GM21529 (cell line): ENCODE data around the gene PLA2G4E.
A peak's percentile ranks its signal among the peaks of the same experiment; 100 is the strongest.

ENCODE experiments used
- ATAC-seq: cut with Tn5 transposase; IDR thresholded peaks from one replicate; pipeline ENCODE4 v1.9.1; 2021; ENCODE audit not compliant: unreplicated experiment

Gene PLA2G4E

DNA sequence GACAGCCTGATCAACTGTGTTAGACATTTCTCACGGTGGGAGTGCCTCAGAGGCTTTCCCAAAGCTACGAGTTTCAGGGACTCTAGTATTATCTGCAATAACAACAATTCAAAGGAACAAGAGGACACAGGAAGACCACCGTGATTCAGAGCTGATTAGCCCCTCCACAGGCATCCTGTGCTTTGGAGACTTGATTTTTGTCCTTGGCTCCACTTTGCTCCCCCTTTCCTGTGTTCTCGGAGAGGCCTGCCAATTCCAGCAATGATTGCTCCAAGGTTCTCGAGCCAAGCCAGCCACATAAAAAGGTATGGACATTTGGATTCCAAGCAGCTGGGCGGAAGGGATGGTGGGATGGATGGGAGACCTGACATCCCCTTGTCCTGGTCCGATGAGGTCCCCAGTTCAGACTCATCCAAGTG lies 62.8 kb downstream of the PLA2G4E start:
- no peak for ATAC-seq

DNA sequence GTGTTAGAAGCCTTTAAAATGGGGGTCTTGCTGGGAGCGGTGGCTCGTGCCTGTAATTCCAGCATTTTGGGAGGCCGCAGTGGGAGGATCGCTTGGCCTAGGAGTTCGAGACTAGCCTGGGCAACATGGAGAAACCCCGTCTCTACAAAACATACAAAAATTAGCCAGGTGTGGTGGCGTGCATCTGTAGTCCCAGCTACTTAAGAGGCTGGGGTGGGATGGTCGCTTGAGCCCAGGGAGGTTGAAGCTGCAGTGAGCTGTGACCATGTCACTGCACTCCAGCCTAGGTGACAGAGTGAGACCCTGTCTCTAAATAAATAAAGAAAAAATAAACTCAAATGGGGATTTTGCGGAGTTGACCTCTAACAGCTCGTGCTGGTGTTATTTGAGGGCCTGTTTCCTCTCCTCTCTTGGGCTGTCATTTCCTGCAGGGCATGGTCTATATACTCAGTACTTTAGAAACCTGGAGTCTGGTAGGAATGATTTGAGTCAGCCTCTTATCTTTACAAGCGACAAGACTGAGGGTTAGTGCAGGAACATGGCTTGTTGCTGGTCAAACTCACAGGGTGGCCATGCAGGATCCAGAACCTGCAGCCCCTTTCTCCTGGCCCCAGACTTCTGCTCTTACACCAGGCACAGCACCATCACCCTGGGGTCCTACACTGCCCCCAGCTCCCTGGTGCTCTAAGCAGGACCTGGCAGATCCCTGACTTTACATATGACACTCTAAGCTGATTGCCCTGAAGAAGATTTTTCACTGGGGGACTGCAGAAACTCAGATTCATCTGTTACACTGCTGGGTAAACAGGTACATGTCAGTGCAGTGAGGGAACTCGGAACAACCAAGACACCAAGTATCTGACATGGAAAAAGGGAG lies 63.6 kb downstream of the PLA2G4E start:
- ATAC-seq, result peak; percentile 92

DNA sequence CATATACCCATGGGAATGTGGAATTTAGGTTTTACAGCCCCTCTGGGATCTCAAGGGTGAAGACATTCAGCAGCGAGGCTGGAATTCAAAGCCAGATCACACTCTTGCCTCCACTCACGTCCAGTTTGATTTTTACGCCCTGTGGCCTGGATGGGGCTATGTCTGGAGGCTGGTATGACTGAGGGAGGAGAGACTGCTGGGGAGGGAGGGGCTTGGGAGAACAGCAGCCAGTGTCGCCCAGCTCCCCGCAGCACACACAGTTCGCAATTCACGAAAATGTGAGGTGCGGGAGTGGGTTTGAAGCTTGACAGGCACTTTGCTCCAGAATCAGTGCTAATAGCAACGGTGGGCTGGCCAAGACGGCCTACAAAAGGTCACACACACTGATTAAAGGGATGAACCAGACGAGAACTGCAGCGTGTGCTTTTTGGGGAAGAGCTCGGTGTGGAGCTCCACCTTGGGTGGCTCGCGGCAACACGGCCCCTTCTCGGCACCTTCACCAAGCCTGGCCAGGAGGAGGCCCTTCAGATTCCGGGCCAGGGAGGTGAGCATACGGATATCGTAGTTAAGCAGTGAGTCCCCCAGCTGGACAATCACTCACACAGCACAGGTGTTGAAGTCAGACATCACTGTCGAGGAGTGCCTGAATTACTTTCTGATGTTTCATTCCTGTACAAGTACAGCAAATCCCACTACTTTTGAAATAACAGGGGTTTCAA lies 64.9 kb downstream of the PLA2G4E start:
- ATAC-seq, result no peak

DNA sequence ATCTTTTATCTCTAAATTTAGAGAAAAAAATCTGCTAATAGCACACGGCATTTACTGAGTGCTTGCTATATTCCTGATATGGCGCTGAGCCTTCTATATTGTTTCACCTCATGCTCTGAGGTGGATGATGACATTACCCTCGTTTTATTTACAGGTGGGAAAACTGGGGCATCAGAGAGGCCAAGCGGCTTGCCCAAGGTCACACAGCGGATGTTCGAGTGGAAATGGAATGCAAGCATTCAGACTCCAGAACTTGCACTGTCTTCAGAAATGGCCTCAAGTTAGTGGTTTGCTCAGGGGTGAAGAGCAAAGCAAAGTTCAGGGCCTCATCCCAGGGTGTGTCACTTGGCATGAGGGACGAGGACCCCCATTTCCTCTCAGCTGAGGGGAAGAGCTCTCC lies 65.7 kb downstream of the PLA2G4E start:
- no peak for ATAC-seq

DNA sequence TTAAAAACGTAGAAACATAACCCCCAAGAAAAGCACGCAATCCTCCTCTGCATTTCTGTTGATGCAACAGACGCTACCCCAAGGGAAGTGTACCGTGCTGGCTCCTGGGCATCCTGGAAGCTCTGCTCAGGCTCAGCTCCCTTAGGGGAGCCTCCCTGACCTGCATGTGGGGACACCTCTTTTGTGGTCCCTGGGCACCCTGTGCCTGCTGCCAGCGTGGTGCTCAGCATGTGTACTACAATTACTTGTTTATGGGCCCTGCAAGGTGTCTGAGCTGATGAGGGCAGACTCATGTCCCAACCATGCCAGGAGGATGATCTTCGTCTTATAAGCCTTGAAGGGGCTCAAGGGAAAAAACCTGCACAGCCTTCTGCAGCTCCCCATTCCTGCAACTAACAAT lies 66.8 kb downstream of the PLA2G4E start:
- ATAC-seq, result no peak

DNA sequence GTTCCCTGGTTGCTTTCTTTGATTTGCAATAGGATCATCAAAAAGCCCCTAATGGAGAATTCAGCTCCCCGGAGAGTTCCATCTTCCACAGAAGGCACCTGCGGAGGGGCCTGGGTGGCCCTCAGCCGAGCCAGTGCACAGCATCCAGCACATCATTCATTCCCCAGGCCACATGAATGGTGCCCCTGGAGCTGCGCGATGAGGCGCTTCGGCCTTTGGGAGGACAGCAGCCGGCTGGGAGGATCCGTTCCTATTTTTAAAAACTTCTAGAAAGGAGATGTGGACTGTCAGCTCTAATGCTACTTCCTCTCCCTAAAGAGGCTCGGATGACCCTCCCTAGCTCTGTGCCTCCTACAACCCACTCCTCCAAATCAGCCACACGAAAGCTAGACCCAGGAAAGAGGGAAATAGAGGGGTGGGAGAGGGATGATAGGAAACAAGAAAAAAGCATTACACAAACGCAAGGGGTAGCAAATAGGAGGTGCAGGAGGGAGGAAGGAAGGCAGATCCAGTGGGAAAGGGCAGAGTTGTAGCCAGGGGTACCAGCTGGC lies 68.8 kb downstream of the PLA2G4E start:
- ATAC-seq, result no peak

DNA sequence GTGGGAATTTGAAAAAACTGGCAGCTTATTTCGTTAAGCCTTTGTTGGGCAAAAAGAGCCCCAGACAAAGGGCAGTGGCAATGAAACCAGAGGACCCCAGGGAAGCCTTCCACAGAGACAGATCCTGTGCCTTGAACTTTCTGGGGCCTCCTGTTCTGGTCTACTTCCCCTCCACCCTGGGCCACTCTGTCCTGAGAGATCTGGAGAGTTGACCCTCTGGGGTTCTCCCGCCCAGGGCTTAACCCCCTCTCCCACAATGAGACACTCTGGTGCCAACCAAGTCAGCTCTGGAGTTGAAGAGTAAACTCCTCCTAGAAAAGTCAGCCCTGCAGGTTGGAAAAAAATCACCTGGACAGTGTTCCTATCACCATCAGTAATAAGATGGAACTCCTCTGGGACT lies 69.3 kb downstream of the PLA2G4E start:
- no peak for ATAC-seq

DNA sequence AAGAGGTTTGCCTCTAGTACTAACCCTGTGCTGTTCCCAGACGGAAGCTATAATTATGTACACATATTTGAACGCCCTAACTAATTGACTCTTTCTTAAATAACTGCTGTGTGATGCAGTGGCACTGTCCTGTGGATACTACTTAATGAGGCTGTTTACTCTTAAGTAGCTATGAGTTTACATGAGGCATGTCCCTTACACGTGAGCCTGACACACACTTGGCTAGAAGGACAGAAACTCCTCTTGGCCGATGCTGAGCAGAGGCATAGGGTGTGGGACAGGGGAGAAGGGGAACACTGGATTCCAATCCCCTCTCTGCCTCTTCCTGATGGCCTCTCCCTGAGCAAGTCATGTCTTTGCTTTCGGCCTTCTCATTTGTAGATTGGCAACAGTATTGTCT lies 70.4 kb downstream of the PLA2G4E start:
- no peak for ATAC-seq

DNA sequence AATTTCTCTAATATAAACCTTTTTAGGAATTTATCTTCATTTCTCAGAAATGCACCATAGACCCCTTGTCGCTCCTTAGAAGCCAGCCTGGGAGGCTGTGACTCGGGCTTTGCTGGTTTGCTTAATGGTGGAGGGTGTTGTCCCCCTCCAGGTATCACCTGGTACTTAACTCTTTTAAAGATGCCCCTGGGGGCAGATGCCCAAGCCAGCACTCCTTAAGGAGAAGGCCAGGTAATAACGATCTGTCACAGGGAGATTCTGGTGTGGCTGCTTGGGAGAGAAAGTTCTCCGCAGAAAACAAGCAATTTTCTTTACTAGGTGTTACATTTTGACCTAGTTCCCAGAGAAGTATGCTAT lies 70.7 kb downstream of the PLA2G4E start:
- ATAC-seq, result no peak

DNA sequence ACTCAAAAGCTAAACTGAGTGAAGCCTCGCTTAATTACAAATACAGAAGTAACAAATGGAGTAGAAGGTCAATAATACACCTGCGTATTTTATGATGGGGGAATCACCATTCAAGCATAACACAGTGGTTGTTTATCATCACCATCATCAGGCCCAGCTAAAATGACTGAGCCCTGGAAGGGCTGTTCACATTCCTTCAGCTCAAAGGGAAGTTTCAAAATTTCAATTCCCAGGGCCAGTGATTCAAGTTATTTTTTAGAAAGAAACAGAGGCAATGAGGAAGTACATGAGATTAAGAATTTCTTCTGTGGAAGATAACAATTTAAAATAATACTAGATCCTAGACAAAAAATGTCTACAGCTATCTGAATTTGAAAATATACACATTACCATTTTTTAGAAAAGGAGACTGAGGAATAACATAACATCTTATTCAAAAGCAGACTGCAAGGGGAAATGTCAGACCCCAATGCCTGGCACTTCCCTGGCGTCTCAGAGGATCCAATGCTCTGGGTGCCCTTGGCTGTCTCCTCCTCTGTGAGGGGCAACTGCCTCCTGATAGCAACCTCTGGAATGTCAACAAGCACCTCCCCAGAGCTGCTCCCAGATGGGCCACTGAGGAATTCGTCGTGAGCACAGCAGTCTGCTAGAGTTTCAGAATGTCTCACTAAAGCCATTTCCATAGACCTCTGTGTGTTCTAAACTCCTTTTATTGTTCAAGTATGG lies 71.3 kb downstream of the PLA2G4E start:
- ATAC-seq, result no peak

DNA sequence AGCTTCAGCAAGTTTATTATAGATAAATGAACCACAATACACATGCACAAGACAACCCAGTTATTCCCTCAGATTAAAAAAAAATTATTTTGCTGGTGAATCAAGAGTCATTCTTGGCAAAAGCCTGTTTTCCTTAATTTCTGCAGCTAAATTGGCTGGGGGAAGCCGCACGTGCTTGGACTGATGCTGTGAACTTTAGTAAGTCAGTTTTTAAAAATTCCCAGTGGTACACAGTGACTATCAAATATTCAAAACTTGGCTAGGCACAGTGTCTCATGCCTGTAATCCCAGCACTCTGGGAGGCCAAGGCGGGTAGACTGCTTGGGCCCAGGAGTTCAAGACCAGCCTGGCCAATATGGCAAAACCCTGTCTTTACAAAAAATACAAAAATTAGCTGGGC lies 72.4 kb downstream of the PLA2G4E start:
- no peak for ATAC-seq

DNA sequence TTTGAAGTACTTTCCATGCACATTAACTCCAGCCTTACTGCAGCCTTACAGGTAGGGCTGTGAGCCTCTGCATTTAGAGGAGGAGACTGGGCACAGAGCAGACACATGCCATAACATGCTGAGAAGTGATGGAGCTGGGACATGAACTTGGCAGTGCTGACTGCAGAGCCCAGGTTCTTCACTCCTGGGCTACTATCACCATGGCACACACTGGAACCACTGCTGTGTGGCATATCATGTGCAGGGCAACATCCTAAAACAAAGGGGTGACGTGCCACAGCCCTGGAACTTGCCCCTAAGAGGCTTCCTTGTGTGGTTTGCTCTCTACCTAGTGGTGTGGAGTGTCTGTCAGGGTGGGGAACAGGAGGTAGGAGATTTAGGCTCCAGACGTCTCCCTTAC lies 73.9 kb downstream of the PLA2G4E start:
- no peak for ATAC-seq

DNA sequence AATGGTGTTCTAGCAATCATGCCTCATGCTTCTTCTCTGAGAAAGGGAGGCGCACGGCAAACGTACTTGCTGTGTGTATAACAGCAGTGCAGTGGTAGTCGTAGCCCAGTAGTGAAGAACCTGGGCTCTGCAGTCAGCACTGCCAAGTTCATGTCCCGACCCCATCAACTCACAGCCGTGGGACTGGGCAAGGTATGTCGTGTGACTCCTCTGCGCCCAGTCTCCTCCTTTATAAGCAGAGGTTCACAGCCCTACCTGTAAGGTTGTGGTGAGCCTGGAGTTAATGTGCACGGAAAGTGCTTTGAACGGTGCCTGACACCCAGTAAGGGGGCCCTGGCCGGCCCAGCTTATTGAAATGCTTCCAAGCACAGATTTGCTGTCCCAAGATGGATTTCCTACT lies 75.1 kb downstream of the PLA2G4E start:
- no peak for ATAC-seq

DNA sequence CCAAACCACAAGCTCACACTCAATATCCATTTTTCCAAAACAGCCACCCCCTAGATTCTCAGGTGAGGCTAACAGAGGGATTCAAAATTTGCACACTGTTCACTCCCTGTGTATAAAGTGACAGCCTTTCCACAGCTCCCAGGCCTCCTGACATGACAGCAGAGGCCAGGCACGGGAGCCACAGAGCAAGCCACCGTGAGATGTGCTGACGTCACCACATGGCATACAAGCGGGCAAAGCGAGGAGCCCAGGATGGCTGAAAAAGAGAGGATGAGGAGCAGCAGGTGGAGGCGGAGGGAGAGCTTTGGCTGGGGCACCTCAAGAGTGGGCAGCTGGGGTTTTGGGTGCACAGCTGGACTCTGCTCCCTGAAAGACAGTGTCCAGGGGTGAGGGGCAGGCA lies 75.6 kb downstream of the PLA2G4E start:
- no peak for ATAC-seq

DNA sequence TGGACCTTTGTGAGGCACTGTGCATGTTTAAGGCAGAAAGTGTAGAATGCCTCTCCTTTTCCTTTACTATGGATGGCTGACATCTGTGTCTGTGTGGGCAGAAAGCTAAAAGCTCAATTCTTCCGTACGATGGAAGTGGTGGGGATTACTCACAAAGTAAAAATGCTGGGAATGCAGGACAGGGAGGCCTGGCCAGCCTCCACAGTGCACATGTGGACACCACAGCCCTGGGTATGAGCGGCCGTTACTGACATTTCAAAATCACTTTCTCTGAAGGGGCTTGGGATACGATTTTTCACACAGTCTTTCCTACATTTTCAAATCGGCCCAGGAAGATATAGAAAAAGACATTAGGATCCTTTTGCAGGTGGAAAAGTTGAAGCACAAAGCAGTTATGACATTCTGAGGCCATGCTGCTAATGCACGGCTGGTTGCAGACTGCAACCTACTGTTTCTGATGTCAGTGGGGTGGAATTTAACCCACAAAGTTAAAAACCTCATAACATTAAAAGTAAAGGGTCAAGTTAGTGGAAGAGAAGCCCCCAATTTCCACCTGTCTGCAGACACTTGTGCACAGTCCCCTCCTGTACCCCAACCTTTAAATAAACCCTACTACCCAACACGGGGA lies 76.4 kb downstream of the PLA2G4E start:
- no peak for ATAC-seq

DNA sequence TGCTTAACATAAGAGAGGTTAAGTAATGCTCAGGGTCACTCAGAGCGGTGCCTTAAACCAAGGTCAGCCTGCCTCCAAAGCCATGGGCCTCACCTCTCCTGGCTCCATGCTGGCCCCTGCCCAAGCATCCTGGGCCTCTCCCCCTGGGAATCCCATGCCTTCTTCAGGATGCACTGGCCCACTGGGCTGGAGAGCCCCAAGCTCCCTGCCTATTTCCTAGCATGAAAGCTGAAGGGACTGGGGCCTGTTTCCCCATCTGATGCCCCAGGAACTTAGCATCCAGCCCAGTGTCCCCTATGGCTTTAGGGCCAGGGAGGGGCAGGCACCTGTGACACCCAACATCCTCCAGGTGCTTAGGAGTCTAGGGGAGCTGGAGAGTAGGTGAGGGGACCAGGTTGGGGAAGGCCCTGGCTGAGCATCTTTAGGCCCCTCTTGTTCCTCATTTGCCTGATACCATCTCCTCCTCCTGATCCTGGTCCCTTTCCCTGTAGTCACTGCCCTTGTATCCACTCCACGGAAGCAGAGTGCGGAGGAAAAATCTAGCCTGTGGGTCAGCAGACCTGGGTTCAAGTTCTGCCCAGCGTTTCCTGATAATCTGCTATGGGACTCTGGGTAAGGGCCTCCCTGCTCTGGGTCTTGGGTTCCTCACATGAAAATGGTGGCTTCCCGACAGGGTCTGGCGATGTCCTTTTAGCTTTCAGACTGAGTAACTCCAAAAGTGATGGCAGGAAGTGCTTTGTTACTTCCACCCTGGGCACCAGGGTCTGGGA lies 77.1 kb downstream of the PLA2G4E start:
- no peak for ATAC-seq

DNA sequence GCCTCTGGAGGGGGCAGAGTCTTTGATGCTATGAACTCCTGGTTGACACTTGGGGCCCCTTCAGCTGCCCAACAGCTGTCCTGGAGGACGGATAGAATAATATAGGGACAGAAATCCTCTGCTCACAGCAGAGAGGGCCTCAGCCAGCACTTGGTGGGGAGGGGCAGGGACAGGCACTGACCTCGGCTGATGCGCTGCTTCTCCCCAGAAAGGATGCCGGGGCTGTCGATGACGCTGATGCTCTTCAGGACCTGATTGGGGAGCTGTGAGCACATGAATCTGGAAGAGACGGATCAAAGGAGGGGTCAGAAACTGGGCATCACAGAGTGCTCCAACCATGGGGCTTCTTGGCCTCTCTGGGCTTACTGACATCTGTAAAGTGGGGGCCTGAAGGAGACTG lies 78.0 kb downstream of the PLA2G4E start:
- ATAC-seq, result no peak

DNA sequence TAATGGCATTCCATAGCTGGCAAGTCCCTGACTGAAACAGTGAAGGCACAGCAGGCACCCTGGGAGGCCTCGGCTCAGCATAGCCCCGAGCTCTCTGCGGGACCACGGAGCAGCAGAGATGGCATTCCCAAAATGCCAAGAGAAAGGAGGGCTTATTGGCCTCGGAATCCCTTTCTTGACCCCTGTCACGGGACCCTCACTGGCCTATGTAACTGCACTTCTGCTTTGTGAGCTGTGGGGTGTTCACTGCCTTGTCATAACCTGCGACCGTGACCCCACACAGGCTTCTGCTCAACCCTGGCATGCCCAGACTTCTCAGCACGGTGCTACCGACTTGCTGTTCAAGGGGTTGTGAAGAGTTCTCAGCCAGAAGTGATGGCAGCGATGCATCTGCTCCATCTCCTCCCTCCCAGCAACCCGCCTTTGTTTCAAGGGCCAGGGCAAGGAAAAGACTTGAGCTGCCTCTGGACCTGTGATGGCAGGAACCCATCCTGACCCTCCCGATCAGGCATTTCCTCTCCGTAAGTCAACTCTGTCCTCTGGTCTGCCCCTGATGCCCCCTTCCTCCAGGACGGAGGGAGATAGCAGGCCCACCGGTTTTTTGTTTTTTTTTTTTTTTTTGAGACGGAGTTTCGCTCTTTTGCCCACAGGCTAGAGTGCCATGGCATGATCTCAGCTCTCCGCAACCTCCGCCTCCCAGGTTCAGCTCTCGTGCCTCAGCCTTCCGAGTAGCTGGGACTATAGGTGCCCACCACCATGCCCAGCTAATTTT lies 79.0 kb downstream of the PLA2G4E start:
- ATAC-seq, result no peak

DNA sequence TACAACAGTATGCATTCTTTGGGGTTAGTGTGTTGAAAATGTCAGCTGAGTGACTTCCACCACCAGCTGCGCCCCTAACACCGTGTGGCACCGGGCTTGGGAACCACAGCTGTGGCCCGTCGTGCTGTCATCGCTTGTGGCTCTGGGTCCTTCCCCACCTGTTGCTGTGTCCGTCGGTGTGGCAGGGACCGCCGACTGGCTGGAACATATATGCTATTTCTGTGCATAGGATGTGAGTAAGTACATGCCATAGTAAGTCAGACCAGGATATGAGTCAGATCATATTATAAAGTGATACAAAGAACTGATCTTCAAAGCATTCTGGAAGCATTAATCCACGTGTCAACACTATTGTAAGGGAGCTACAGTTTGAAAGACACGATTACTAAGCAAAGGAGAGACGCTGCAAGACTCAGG lies 80.4 kb downstream of the PLA2G4E start:
- ATAC-seq, result no peak

DNA sequence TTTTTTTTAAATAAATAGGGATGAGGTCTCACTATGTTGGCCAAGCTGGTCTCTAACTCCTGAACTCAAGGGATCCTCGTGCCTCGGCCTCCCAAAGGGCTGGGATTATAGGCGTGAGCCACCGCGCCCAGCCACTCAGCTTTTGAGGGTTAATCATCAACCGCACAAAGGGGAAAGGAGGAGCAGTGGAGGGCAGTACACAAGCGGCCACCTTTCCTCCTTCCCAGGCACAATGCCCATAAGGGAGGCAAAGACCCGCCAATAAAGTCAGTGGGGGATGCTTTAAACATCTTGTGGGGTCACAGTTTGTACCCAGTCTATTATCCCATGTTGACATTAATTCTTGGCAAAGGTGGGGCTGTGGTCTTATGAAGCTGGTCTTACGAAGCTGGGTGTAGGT lies 80.9 kb downstream of the PLA2G4E start:
- ATAC-seq, result no peak
